AG10803 (cell line): Measurements from ENCODE around the gene SLC38A5.

Source experiments
- DNase-seq: peaks from one replicate; pipeline ENCODE4 v3.0.0; 2010; ENCODE audit warnings: low read depth
- H3K4me3 ChIP-seq: 2 replicates; pipeline ENCODE4 v1.5.1; 2011; ENCODE audit warnings: mild to moderate bottlenecking, low read length, control low read depth
- TF ChIP-seq, protein P1 (sequence below): conservative IDR thresholded peaks from 2 replicates; pipeline ENCODE4 v1.5.1; 2011; ENCODE audit warnings: mild to moderate bottlenecking, low read length, control low read depth, inconsistent platforms

The SLC38A5 gene

DNA sequence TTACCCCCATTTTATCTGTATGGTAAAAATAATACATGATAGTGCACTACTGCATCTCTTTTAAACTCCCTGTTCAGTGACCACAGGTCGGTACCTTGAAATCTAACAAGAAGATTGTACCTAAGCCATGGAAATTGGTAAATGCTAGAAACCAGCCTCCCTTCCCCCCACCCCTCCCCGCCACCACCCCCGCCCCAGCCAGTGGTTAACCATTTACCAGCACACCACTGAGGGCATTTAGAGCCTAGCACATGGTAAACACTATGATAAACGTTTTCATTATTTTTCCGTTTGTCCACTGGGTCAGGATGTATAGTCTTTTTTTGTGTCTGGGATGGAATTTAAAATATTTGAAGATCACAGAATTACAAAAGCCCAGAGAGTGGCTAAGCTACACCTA lies 5.2 kb upstream of the SLC38A5 start:
- TF ChIP-seq, protein P1, sequence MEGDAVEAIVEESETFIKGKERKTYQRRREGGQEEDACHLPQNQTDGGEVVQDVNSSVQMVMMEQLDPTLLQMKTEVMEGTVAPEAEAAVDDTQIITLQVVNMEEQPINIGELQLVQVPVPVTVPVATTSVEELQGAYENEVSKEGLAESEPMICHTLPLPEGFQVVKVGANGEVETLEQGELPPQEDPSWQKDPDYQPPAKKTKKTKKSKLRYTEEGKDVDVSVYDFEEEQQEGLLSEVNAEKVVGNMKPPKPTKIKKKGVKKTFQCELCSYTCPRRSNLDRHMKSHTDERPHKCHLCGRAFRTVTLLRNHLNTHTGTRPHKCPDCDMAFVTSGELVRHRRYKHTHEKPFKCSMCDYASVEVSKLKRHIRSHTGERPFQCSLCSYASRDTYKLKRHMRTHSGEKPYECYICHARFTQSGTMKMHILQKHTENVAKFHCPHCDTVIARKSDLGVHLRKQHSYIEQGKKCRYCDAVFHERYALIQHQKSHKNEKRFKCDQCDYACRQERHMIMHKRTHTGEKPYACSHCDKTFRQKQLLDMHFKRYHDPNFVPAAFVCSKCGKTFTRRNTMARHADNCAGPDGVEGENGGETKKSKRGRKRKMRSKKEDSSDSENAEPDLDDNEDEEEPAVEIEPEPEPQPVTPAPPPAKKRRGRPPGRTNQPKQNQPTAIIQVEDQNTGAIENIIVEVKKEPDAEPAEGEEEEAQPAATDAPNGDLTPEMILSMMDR: no peak
- no peak for DNase-seq
- peak overlapping the region; percentile 79 for H3K4me3 ChIP-seq

DNA sequence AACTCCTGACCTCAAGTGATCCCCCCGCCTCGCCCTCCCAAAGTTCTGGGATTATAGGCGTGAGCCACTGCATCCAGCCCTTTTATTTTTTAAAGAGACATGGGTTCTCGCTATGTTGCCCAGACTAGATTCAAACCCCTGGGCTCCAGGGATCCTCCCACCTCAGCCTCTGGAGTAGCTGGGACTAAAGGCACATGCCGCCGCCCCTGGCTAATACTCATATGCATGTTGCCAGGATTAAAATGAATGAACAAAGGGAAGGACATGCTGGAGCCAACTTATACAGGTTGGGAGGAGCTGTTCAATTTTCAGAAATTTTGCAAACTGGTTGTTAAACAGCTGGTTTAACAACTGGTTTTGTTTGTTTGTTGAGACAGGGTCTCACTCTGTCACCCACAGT lies 4.5 kb upstream of the SLC38A5 start:
- no peak for DNase-seq
- no peak overlapping the region for H3K4me3 ChIP-seq
- TF ChIP-seq, protein P1: no peak

DNA sequence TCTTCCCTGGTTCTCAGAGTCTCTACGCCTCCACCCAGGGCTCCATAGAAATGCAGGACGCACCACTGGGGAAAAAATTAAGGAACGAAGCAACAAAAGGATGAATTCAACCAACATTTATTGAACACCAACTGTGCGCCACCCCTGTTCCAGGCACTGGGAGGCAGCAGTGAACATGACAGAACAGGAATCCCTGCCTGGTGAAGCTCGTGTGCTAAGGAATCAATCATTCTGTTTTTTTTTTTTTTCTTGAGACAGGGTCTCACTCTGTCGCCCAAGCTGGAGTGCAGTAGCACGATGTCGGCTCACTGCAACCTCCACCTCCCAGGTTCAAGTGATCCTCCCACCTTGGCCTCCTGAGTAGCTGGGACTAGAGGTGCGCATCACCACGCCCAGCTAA lies 4.1 kb upstream of the SLC38A5 start:
- no peak for DNase-seq
- no peak overlapping the region for H3K4me3 ChIP-seq
- TF ChIP-seq, protein P1: peak; percentile 33

DNA sequence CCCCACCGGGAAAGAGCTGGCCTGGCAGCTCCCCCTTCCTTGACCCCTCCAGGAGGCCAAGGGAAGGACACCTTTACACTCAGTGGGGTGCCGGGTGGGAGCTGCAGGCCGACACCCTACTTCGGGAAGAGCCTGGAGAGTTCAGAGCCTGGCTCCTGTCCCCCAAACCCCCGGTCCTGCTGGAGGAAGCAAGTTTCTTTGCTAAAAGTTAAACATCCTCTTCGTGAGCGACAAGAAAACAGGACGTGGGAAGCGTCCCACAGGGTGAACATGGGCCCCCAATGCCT lies 3.6 kb upstream of the SLC38A5 start:
- H3K4me3 ChIP-seq: no peak overlapping the region
- no peak for DNase-seq
- TF ChIP-seq, protein P1: no peak

DNA sequence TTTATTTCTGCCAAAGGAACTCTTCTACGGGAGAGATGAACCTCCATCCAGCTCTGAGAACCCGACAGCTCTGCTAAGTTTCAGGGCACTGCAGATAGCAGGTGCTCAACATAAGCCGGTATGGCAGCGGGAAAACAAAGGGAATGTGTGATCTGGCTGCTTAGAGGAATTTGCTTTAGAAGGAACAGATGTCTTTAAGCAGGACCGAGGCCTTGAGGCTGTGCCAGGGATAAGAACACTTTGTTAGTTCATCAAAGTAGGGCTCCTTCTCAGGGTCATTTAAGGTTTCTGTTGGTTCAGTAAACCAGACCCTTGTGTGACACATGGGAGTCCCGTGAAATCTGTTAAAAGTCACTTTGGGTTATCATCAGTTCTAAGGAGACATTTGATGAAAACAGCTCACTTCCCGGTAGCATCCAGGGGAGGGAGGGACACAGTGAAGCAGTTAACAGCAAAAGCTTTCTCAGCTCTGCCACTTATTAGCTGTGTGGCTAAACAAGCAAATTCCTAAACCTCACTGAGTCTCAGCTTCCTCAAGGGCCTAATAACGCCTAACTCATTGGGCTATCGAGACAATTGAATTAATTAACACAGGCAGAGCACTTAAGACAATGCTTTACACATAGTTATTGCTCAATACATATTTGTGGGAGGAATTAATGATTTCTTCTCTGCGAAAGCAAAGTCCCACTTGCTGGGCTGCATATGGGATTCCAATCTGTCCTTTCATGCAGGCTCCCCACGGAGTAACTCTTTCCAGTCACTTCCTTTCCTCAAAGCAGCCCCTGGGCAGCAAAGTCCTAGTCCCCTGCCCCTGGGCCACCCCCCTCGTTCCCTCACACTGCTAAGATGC lies 3.0 kb upstream of the SLC38A5 start:
- H3K4me3 ChIP-seq: no peak overlapping the region
- peak; percentile 40 for DNase-seq
- TF ChIP-seq, protein P1: no peak

DNA sequence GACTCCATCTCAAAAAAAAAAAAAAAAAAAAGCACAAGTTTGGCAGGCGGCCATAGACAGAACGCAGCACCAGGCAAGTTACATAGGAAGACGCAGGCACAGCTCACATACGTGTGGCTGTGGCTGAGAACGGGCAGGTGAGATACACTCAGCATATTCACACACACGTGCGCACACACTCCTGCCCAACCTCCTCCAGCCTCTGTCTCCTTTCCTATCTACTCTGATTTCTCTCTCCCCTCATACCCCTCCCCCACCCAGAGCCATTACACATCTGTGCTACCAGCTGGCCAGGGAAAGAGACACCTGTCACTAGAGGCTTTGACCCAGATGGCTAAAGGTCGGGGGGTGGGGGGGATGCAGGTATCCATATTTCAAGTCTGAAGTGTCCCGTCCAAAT lies 2.2 kb upstream of the SLC38A5 start:
- TF ChIP-seq, protein P1: no peak
- no peak overlapping the region for H3K4me3 ChIP-seq
- DNase-seq: no peak

DNA sequence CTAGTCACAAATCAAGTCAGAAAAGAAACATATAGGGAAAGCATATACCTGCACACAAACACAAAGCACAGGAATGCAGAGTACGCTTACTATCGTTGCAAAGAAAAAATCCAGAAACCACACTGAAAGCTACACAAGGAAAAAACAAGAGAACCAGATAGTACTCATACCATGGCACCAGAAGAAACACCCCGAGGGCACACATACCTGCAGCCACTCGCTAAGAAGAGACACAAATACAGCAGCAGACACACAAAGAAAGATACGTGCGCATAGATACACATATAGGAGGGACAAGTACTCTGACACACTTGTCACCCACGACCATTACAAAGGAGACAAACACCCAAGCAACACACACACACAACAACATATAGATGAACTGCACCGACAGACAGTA lies 1.4 kb upstream of the SLC38A5 start:
- TF ChIP-seq, protein P1: no peak
- no peak overlapping the region for H3K4me3 ChIP-seq
- DNase-seq: no peak
